Liver (tissue), 9 donors: ENCODE data around the gene SPOP. TPM values are rescaled to one million over a fixed set of nuclear protein-coding genes. Genes with fewer than 3 reads are reported as not detected.
A peak's percentile ranks its signal among the peaks of the same experiment; 100 is the strongest.

Source experiments
- DNase-seq: peaks from one replicate; pipeline ENCODE4 v3.0.0-alpha.2; 2017; ENCODE audit warnings: low spot score
- H3K27ac ChIP-seq, 2 donors: one replicate each; pipeline ENCODE4 v1.7.0; 2013; ENCODE audit warnings: inconsistent platforms in 2 of 2, low read length in 2 of 2, control low read depth in 1 of 2, low read depth in 1 of 2, mild to moderate bottlenecking in 1 of 2
- H3K27me3 ChIP-seq, 4 donors: one replicate each; pipeline versions ENCODE4 v1.6.1 to v1.7.0; 2013; ENCODE audit warnings: low read length in 3 of 4, inconsistent platforms in 1 of 4, mild to moderate bottlenecking in 1 of 4, moderate library complexity in 1 of 4; ENCODE audit not compliant: control insufficient read depth in 4 of 4, insufficient read depth in 4 of 4
- H3K36me3 ChIP-seq, 4 donors: one replicate each; pipeline versions ENCODE4 v1.6.1 to v1.7.0; 2013; ENCODE audit warnings: low read length in 3 of 4, mild to moderate bottlenecking in 3 of 4, low read depth in 1 of 4, moderate library complexity in 1 of 4; ENCODE audit not compliant: control insufficient read depth in 4 of 4, insufficient read depth in 3 of 4
- H3K4me1 ChIP-seq, 4 donors: one replicate each; pipeline versions ENCODE4 v1.6.1 to v1.7.0; 2013; ENCODE audit warnings: low read length in 3 of 4, mild to moderate bottlenecking in 3 of 4, moderate library complexity in 1 of 4; ENCODE audit not compliant: control insufficient read depth in 4 of 4, insufficient read depth in 4 of 4
- H3K4me3 ChIP-seq, 3 donors: one replicate each; pipeline versions ENCODE4 v1.6.1 to v1.7.0; 2013; ENCODE audit warnings: low read length in 3 of 3, control low read depth in 1 of 3, low read depth in 1 of 3, mild to moderate bottlenecking in 1 of 3
- H3K9ac ChIP-seq, 2 donors: one replicate each; pipeline ENCODE4 v1.7.0; 2013; ENCODE audit warnings: low read length in 2 of 2, mild to moderate bottlenecking in 2 of 2, moderate library complexity in 2 of 2, control low read depth in 1 of 2, low read depth in 1 of 2
- H3K9me3 ChIP-seq, 4 donors: one replicate each; pipeline versions ENCODE4 v1.6.1 to v1.7.0; 2013; ENCODE audit warnings: low read length in 3 of 4; ENCODE audit not compliant: control insufficient read depth in 4 of 4
- ATF3 ChIP-seq: IDR thresholded peaks from 2 replicates; pipeline ENCODE4 v1.6.1; 2016; ENCODE audit warnings: antibody characterized with exemption
- CTCF ChIP-seq: fragments of 150-350 bp; IDR thresholded peaks from 2 replicates; pipeline ENCODE4 v1.5.1; 2017; ENCODE audit warnings: improper control_type of control experiment, low read depth, low read length; ENCODE audit not compliant: missing input control
- EGR1 ChIP-seq, 2 donors: IDR thresholded peaks; 2 replicates each; pipeline ENCODE4 v1.6.1; 2016 to 2018; ENCODE audit warnings: antibody characterized with exemption in 2 of 2, low read depth in 2 of 2
- FOXA2 ChIP-seq: IDR thresholded peaks from 2 replicates; pipeline ENCODE4 v1.6.1; 2016; ENCODE audit warnings: antibody characterized with exemption
- HNF4G ChIP-seq: IDR thresholded peaks from 2 replicates; pipeline ENCODE4 v1.6.1; 2016; ENCODE audit warnings: antibody characterized with exemption
- MAX ChIP-seq: IDR thresholded peaks from 2 replicates; pipeline ENCODE4 v1.6.1; 2016; ENCODE audit warnings: antibody characterized with exemption
- REST ChIP-seq: IDR thresholded peaks from 2 replicates; pipeline ENCODE4 v1.6.1; 2016; ENCODE audit warnings: antibody characterized with exemption, mild to moderate bottlenecking
- TAF1 ChIP-seq: conservative IDR thresholded peaks from 2 replicates; pipeline ENCODE4 v1.6.1; 2016; ENCODE audit warnings: antibody characterized with exemption, mild to moderate bottlenecking
- YY1 ChIP-seq: IDR thresholded peaks from 2 replicates; pipeline ENCODE4 v1.6.1; 2016; ENCODE audit warnings: antibody characterized with exemption, mild to moderate bottlenecking
- ZBTB33 ChIP-seq: IDR thresholded peaks from 2 replicates; pipeline ENCODE4 v1.6.1; 2016; ENCODE audit warnings: antibody characterized with exemption
- WGBS: extraction: QIAGEN DNeasy Blood & Tissue Kit; methylation state at CpG from one replicate; pipeline ENCODE4 v1.1.7; 2013; 5-methylcytosine and 5-hydroxymethylcytosine counted together
- polyA plus RNA-seq, 2 donors: library from polyadenylated mRNA; stranded (reverse) in 1 of 2; unstranded in 1 of 2; fragments of 200-250 nt in 1 of 2; fragments of >200 nt in 1 of 2; fragmentation: Nextera tagmentation in 1 of 2; extraction: Ambion mirVana in 1 of 2; gene quantifications; one replicate each; pipeline versions ENCODE4 v1.2.1 to v1.2.3, GENCODE V29; 2013 to 2015
- total RNA-seq, 2 donors: library from RNA; depleted of rRNA; stranded (reverse); fragments of >200 nt; gene quantifications; one replicate each; pipeline ENCODE4 v1.2.3, GENCODE V29; 2014
- donor health status: healthy.
- donor health status: healthy.
- donor health status: healthy.
- donor health status: healthy.
- donor health status: healthy.

Gene SPOP
- total and polyA plus RNA-seq, 4 donors = 21.6 to 50.8 (median 42.4) TPM

GRCh38 chr17:49555495-49556222, 122.2 kb downstream of the SPOP start (continued):
- TF ChIP-seq CTCF = no peak
- TF ChIP-seq ATF3 = no peak
- TF ChIP-seq HNF4G = no peak
- TF ChIP-seq TAF1 = no peak
- no peak for TF ChIP-seq EGR1 (IDR thresholded peaks at IDR 0.05; ENCODE audit: low read depth in 2 of 2)
- no peak for TF ChIP-seq YY1

- 83% methylated on average over 14 of the region's 14 CpGs for WGBS
- H3K27me3 ChIP-seq = no peaks in the 10 kb centered on the region
- H3K4me3 ChIP-seq = no peak overlapping the region
- no peak overlapping the region for H3K9ac ChIP-seq
- TF ChIP-seq CTCF (no peak), ZBTB33 (no peak), YY1 (no peak), REST (no peak), FOXA2 (no peak), MAX (no peak)
- no peak overlapping the region for H3K27ac ChIP-seq
- H3K4me1 ChIP-seq = peaks cover 5 to 17% (median 10%) of the 10 kb centered on the region in 4 donors
- no peaks in the 10 kb centered on the region for H3K36me3 ChIP-seq
- DNase-seq = peak; percentile 31
- H3K9me3 ChIP-seq = no peaks in the 10 kb centered on the region
These were observed 123.0 kb downstream of the SPOP start for GRCh38 chr17:49554694-49555494.
